Mesendoderm (in vitro differentiated cells): ENCODE measurements around the gene TTC24. TPM values are rescaled to one million over a fixed set of nuclear protein-coding genes. Genes with fewer than 3 reads are reported as not detected.

Experiments used
- DNase-seq: peaks from one replicate; pipeline ENCODE4 v3.0.0; 2013
- H2AK5ac ChIP-seq: 2 replicates; pipeline ENCODE4 v1.6.1; 2013; ENCODE audit warnings: low read length, inconsistent platforms
- H2BK120ac ChIP-seq: 2 replicates; pipeline ENCODE4 v1.6.1; 2013; ENCODE audit warnings: low read depth, mild to moderate bottlenecking, low read length, moderate library complexity, mixed read lengths
- H2BK15ac ChIP-seq: replicated peaks from 2 replicates; pipeline ENCODE4 v1.6.1; 2013; ENCODE audit warnings: low read depth, mild to moderate bottlenecking, moderate library complexity
- H2BK5ac ChIP-seq: 2 replicates; pipeline ENCODE4 v1.6.1; 2013; ENCODE audit warnings: low read length, inconsistent platforms
- H3K18ac ChIP-seq: 2 replicates; pipeline ENCODE4 v1.6.1; 2013; ENCODE audit warnings: mild to moderate bottlenecking, low read length, mixed read lengths
- H3K23ac ChIP-seq: one replicate; pipeline ENCODE4 v1.6.1; 2013; ENCODE audit warnings: low read length
- H3K27ac ChIP-seq: 2 replicates; pipeline ENCODE4 v1.5.1; 2013; ENCODE audit warnings: low read depth, mild to moderate bottlenecking, inconsistent platforms, low read length, moderate library complexity
- H3K27me3 ChIP-seq: 2 replicates; pipeline ENCODE4 v1.6.1; 2013; ENCODE audit warnings: low read length, control low read depth, mild to moderate bottlenecking, inconsistent platforms; ENCODE audit not compliant: insufficient read depth, poor library complexity
- H3K36me3 ChIP-seq: 2 replicates; pipeline ENCODE4 v1.6.1; 2013; ENCODE audit warnings: low read length, inconsistent platforms; ENCODE audit not compliant: control insufficient read depth, insufficient read depth
- H3K4ac ChIP-seq: one replicate; pipeline ENCODE4 v1.6.1; 2013; ENCODE audit warnings: low read depth, mild to moderate bottlenecking, low read length, moderate library complexity
- H3K4me1 ChIP-seq: 2 replicates; pipeline ENCODE4 v1.6.1; 2013; ENCODE audit warnings: low read depth, low read length, inconsistent platforms; ENCODE audit not compliant: control insufficient read depth
- H3K4me2 ChIP-seq: 2 replicates; pipeline ENCODE4 v1.6.1; 2013; ENCODE audit warnings: low read length
- H3K4me3 ChIP-seq: 2 replicates; pipeline ENCODE4 v1.5.1; 2013; ENCODE audit warnings: mild to moderate bottlenecking, low read length
- H3K56ac ChIP-seq: one replicate; pipeline ENCODE4 v1.6.1; 2013; ENCODE audit warnings: low read length
- H3K79me1 ChIP-seq: 2 replicates; pipeline ENCODE4 v1.6.1; 2013; ENCODE audit warnings: low read length, inconsistent platforms
- H3K79me2 ChIP-seq: 2 replicates; pipeline ENCODE4 v1.6.1; 2013; ENCODE audit warnings: mild to moderate bottlenecking, low read length; ENCODE audit not compliant: control insufficient read depth, insufficient read depth
- H3K9ac ChIP-seq: 2 replicates; pipeline ENCODE4 v1.6.1; 2013; ENCODE audit warnings: low read length, inconsistent platforms
- H4K5ac ChIP-seq: one replicate; pipeline ENCODE4 v1.6.1; 2013; ENCODE audit warnings: low read length
- H4K8ac ChIP-seq: one replicate; pipeline ENCODE4 v1.6.1; 2013; ENCODE audit warnings: low read depth, mild to moderate bottlenecking, control low read depth, low read length, moderate library complexity
- WGBS: extraction: QIAGEN DNeasy Blood & Tissue Kit; methylation state at CpG from one replicate; pipeline ENCODE4 v1.1.7; 2013; ENCODE audit warnings: low lambda C conversion rate, missing lambda C conversion rate; ENCODE audit not compliant: insufficient coverage; ENCODE audit errors: extremely low coverage; 5-methylcytosine and 5-hydroxymethylcytosine counted together
- polyA plus RNA-seq, 2 experiments: library from polyadenylated mRNA; stranded (reverse); fragments of 200-250 nt; gene quantifications; one replicate each; pipeline ENCODE4 v1.2.3, GENCODE V29; 2013

Gene TTC24
- not detected for polyA plus RNA-seq (2013, experiment 1 of 2)
- polyA plus RNA-seq (2013, experiment 2 of 2), result 0.06 TPM

DNA sequence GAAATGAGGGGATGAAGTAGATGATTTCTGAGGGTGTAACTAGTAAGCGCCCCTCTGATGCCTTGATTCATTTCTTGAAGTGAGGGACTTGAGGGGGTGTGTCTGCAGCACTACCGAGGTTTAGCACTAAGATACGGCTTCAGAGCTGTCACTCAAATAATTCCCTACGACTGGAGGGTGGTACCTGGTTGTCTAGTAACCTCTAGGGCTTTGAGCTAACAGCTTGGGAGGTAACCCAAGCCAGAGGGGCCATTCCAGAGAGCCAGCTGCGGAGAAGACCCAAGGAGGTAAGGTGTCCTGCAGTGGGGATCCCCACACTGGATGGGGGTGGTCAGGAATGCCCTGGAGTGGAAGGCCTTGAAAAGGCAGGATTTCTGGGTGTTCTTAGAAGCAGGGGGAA is at the start of gene TTC24:
TSS of gene TTC24 (plus strand) at position 252 of the 400 bp plus-strand sequence. CDS start 1,642 bp downstream, outside the sequence.
- Histone ChIP-seq H3K9ac (no peak within 1 kb of the TSS), H2BK5ac (no peak within 1 kb of the TSS), H3K79me1 (no peaks in the 10 kb centered on the region), H3K27me3 (no peaks in the 10 kb centered on the region), H2BK15ac (no peak within 1 kb of the TSS), H3K56ac (no peak within 1 kb of the TSS), H4K8ac (no peak within 1 kb of the TSS), H3K27ac (no peak within 1 kb of the TSS), H3K36me3 (no peaks in the 10 kb centered on the region), H3K4ac (no peak within 1 kb of the TSS), H3K4me2 (no peak within 1 kb of the TSS), H3K79me2 (no peaks in the 10 kb centered on the region), H3K23ac (no peak within 1 kb of the TSS), H4K5ac (no peak within 1 kb of the TSS), H3K4me3 (no peak within 1 kb of the TSS), H2BK120ac (no peak within 1 kb of the TSS), H3K4me1 (no peaks in the 10 kb centered on the region), H2AK5ac (no peak within 1 kb of the TSS), H3K18ac (no peak within 1 kb of the TSS)
- WGBS, result no CpG with 5 or more reads among the region's 5 CpGs
- DNase-seq, result no peak

DNA sequence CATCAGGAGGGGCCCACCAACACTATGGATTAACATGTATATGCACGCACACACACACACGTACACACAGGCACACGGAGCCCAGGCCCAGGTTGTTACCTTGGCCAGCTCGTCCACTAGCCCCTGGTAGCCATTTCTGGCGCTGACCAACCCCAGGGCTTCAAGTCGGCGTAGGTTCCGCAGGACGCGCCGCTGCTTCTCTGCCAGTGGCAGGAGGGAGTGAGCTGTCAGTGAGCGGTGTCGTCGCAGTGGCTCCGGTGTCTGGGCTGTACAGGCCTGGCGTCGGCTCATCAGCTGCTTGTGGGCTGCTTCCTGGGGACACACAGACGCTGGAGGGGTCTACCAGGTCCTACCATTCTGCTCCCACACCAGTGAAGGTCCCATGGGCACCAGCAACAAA is 49.5 kb upstream of the TTC24 start:
- Histone ChIP-seq H4K5ac (no peak overlapping the region), H3K36me3 (peaks cover 19% of the 10 kb centered on the region), H3K18ac (no peak overlapping the region), H3K27ac (no peak overlapping the region), H2AK5ac (no peak overlapping the region), H3K4me3 (no peak overlapping the region), H3K79me1 (no peaks in the 10 kb centered on the region), H3K27me3 (no peaks in the 10 kb centered on the region), H2BK15ac (no peak overlapping the region), H2BK5ac (no peak overlapping the region), H3K9ac (no peak overlapping the region), H2BK120ac (no peak overlapping the region), H3K4me2 (no peak overlapping the region), H3K79me2 (no peaks in the 10 kb centered on the region), H4K8ac (no peak overlapping the region), H3K56ac (no peak overlapping the region), H3K23ac (no peak overlapping the region), H3K4me1 (no peaks in the 10 kb centered on the region), H3K4ac (no peak overlapping the region)
- no CpG with 5 or more reads among the region's 18 CpGs for WGBS
- DNase-seq, result no peak

DNA sequence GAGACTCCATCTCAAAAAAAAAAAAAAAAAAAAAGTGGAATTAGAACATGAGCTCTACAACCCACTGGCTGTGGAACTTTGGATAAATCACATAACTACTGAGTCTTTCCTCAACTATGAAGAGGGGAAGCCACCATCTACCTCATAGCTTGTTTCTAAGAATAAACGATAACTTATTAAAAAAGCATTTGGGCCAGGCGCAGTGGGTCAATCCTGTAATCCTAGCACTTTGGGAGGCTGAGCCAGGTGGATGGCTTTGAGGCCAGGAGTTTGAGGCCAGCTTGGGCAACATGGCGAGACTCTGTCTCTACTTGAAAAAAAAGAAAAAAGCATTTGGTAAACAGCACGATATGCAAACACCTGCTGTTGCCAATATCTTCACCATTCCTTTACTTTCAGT is 47.1 kb upstream of the TTC24 start:
- Histone ChIP-seq H4K8ac (no peak overlapping the region), H3K4me2 (no peak overlapping the region), H2BK5ac (no peak overlapping the region), H2AK5ac (no peak overlapping the region), H3K9ac (no peak overlapping the region), H3K23ac (no peak overlapping the region), H3K4me1 (no peaks in the 10 kb centered on the region), H3K4ac (no peak overlapping the region), H2BK15ac (no peak overlapping the region), H3K27ac (no peak overlapping the region), H3K79me1 (no peaks in the 10 kb centered on the region), H3K36me3 (peaks cover 21% of the 10 kb centered on the region), H3K4me3 (no peak overlapping the region), H3K27me3 (no peaks in the 10 kb centered on the region), H3K56ac (no peak overlapping the region), H3K79me2 (no peaks in the 10 kb centered on the region), H4K5ac (no peak overlapping the region), H2BK120ac (no peak overlapping the region), H3K18ac (no peak overlapping the region)
- WGBS, result no CpG with 5 or more reads among the region's 4 CpGs
- DNase-seq, result no peak

DNA sequence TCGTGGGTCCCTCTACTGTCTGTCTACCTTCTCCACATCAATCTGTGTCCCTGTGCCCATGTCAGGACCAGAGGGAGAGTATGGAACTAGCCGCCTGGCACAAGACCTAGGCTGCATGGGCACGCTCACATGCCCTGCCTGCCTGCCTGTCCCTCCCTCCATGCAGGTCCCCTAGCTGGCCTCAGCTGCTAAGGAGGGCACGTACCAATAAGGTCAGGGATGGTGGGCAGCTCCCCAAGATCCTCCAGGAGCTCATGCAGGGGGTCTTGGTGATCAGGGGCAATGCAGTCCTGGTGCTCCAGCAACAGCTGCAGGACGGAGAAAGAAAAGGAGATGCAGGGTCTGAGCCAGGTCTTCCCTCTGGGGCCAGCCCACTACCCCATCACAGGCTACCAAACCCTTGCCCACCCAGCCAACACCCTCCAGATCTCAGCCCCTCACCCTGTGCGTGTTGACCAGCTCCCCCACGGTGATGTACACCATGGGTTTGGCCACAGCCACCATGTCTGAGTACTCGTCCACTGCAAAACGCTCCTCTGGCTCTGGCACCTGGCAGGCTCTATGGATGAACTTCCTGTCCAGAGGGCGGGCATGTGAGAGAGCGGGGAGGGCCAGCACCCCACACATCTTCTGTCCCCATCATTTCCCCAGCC is 45.8 kb upstream of the TTC24 start:
- no peak overlapping the region for H2BK15ac ChIP-seq
- peaks cover 16% of the 10 kb centered on the region for H3K36me3 ChIP-seq
- no peak overlapping the region for H4K8ac ChIP-seq
- no CpG with 5 or more reads among the region's 11 CpGs for WGBS
- H3K79me2 ChIP-seq, result no peaks in the 10 kb centered on the region
- H3K4ac ChIP-seq, result no peak overlapping the region
- H3K9ac ChIP-seq, result no peak overlapping the region
- no peaks in the 10 kb centered on the region for H3K27me3 ChIP-seq
- no peak overlapping the region for H2BK120ac ChIP-seq
- H3K4me1 ChIP-seq, result peaks cover 3% of the 10 kb centered on the region
- H3K23ac ChIP-seq, result no peak overlapping the region
- no peak overlapping the region for H3K56ac ChIP-seq
- H2BK5ac ChIP-seq, result no peak overlapping the region
- no peaks in the 10 kb centered on the region for H3K79me1 ChIP-seq
- H2AK5ac ChIP-seq, result no peak overlapping the region
- no peak overlapping the region for H3K27ac ChIP-seq
- no peak for DNase-seq
- H3K4me3 ChIP-seq, result no peak overlapping the region
- H3K18ac ChIP-seq, result no peak overlapping the region
- no peak overlapping the region for H3K4me2 ChIP-seq
- no peak overlapping the region for H4K5ac ChIP-seq

DNA sequence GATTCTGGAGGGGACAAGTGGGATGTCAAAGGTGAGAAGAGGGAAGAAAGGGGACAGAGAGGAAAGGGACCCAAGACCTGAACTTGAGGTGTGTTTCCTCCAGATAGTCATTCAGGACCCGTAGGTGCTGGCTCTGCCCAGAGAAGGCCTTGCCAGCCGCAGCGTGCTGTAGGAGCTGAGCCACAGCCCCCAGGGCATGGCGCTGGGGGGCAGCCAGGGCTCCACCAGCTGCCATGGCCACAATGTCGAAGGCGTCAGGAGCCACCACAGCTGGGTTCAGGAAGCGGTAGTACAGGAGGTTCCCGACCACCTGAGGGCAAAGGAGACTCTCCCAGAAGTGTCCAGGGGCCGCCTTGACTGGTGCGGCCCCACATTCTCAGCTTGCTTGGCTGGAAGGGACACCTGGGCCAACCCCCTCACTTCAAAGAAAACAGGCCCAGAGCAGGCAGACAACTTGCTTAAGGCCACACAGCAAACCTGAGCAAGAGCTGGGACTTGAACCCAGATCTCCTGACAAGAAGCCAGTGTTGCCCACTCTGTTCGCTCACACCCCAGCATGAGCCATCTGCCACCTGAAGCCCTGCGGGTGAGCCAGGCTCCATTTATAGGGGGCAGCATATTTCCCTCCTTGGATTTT is 45.0 kb upstream of the TTC24 start:
- H4K5ac ChIP-seq, result no peak overlapping the region
- no peak overlapping the region for H3K9ac ChIP-seq
- H3K4me3 ChIP-seq, result no peak overlapping the region
- no peak overlapping the region for H2BK5ac ChIP-seq
- H3K27me3 ChIP-seq, result no peaks in the 10 kb centered on the region
- no peak overlapping the region for H3K18ac ChIP-seq
- no peak overlapping the region for H3K56ac ChIP-seq
- no peaks in the 10 kb centered on the region for H3K79me1 ChIP-seq
- no CpG with 5 or more reads among the region's 12 CpGs for WGBS
- no peak overlapping the region for H3K27ac ChIP-seq
- no peak overlapping the region for H2BK120ac ChIP-seq
- DNase-seq, result no peak
- H4K8ac ChIP-seq, result no peak overlapping the region
- no peak overlapping the region for H3K23ac ChIP-seq
- H3K4me2 ChIP-seq, result no peak overlapping the region
- H3K36me3 ChIP-seq, result peaks cover 12% of the 10 kb centered on the region
- H3K4me1 ChIP-seq, result peaks cover 5% of the 10 kb centered on the region
- H2BK15ac ChIP-seq, result no peak overlapping the region
- H2AK5ac ChIP-seq, result no peak overlapping the region
- H3K4ac ChIP-seq, result no peak overlapping the region
- H3K79me2 ChIP-seq, result no peaks in the 10 kb centered on the region
